LoVo (cell line): ENCODE results near the gene DCAF8L2.
"Not testable (repeated sequence)": the region's sequence is repeated elsewhere in the genome, so short reads cannot be mapped to it uniquely, and the experiment has no call there.

Experiments
- DNase-seq: peaks from one replicate; pipeline ENCODE4 v3.0.0-alpha.2; 2016; ENCODE audit warnings: low spot score

The DCAF8L2 gene

GRCh38 chrX:27679281-27679680, 89.1 kb downstream of the DCAF8L2 start:
- DNase-seq: no peak

- DNase-seq: no peak
Observed at GRCh38 chrX:27680726-27681125, 90.6 kb downstream of the DCAF8L2 start.

- peak; percentile 3 for DNase-seq
Observed at GRCh38 chrX:27683566-27684208, 93.5 kb downstream of the DCAF8L2 start.

- no peak for DNase-seq
Observed at GRCh38 chrX:27694667-27695066, 104.5 kb downstream of the DCAF8L2 start.

- no peak for DNase-seq
Observed at GRCh38 chrX:27706526-27706925, 116.4 kb downstream of the DCAF8L2 start.

GRCh38 chrX:27715610-27716009, 125.5 kb downstream of the DCAF8L2 start:
- DNase-seq: no peak

GRCh38 chrX:27728291-27728690, 138.1 kb downstream of the DCAF8L2 start:
- peak; percentile 12 for DNase-seq

GRCh38 chrX:27731962-27732361, 141.8 kb downstream of the DCAF8L2 start:
- DNase-seq: no peak

- DNase-seq: no peak
Observed at GRCh38 chrX:27735914-27736313, 145.8 kb downstream of the DCAF8L2 start.

GRCh38 chrX:27740933-27741332, 150.8 kb downstream of the DCAF8L2 start:
- no peak for DNase-seq

- DNase-seq: not testable (repeated sequence)
Observed at GRCh38 chrX:27743521-27743920, 153.4 kb downstream of the DCAF8L2 start.

- no peak for DNase-seq
Observed at GRCh38 chrX:27746516-27746915, 156.4 kb downstream of the DCAF8L2 start.

GRCh38 chrX:27750298-27750697, 160.2 kb downstream of the DCAF8L2 start:
- not testable (repeated sequence) for DNase-seq

- no peak for DNase-seq
Observed at GRCh38 chrX:27751976-27752375, 161.8 kb downstream of the DCAF8L2 start.

- peak; percentile 1 for DNase-seq
Observed at GRCh38 chrX:27765718-27766117, 175.6 kb downstream of the DCAF8L2 start.

GRCh38 chrX:27767387-27767786, 177.2 kb downstream of the DCAF8L2 start:
- no peak for DNase-seq

- no peak for DNase-seq
Observed at GRCh38 chrX:27775984-27776383, 185.8 kb downstream of the DCAF8L2 start.

GRCh38 chrX:27796640-27797257, 206.6 kb downstream of the DCAF8L2 start:
- DNase-seq: no peak

GRCh38 chrX:27797575-27797974, 207.4 kb downstream of the DCAF8L2 start:
- no peak for DNase-seq
